GM13976 (cell line): ENCODE results near the gene ZRANB1.

Experiments used
- DNase-seq: peaks from one replicate; pipeline ENCODE4 v3.0.0; 2012; ENCODE audit warnings: low spot score
- in situ Hi-C: fragments of 300-500 bp; cut with MboI; formaldehyde crosslinking; loops from one replicate; pipeline ENCODE4 v1.12.0; 2022; ENCODE audit warnings: low sequenced_read_pairs, mixed read lengths, inconsistent platforms; ENCODE audit not compliant: unreplicated experiment
- TF ChIP-seq, protein P1 (sequence below): IDR thresholded peaks from 2 replicates; pipeline ENCODE4 v1.5.1; 2012; ENCODE audit warnings: borderline replicate concordance, mild to moderate bottlenecking; ENCODE audit not compliant: insufficient read depth; ENCODE audit errors: extremely low read depth, missing control alignments, control extremely low read depth

Gene ZRANB1

DNA sequence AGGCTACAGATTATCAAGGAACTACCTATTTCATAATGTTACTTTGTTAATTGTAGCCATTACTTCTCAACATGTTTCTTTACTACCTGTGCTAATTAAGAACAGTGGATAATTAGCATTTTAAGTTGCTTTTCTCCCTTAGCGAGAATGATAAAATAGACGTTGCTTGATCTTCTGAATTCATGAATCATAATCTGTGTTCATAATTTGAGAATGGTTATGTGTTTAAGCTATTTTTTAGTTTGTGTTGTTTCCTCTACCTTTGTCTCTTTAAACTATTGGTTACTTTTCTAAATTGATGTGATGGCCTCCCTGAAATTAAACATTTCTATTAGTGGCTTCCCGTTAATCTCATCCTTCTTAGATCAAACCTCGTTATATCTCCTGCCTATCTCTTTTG, at the start of gene ZRANB1:
Gene ZRANB1, plus strand, starts transcription at position 301 of the 400 bp plus-strand sequence. CDS start 371 bp downstream, outside the sequence.
- in situ Hi-C loops: no loop called here
- TF ChIP-seq, protein P1, sequence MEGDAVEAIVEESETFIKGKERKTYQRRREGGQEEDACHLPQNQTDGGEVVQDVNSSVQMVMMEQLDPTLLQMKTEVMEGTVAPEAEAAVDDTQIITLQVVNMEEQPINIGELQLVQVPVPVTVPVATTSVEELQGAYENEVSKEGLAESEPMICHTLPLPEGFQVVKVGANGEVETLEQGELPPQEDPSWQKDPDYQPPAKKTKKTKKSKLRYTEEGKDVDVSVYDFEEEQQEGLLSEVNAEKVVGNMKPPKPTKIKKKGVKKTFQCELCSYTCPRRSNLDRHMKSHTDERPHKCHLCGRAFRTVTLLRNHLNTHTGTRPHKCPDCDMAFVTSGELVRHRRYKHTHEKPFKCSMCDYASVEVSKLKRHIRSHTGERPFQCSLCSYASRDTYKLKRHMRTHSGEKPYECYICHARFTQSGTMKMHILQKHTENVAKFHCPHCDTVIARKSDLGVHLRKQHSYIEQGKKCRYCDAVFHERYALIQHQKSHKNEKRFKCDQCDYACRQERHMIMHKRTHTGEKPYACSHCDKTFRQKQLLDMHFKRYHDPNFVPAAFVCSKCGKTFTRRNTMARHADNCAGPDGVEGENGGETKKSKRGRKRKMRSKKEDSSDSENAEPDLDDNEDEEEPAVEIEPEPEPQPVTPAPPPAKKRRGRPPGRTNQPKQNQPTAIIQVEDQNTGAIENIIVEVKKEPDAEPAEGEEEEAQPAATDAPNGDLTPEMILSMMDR: no peak
- DNase-seq: no peak

DNA sequence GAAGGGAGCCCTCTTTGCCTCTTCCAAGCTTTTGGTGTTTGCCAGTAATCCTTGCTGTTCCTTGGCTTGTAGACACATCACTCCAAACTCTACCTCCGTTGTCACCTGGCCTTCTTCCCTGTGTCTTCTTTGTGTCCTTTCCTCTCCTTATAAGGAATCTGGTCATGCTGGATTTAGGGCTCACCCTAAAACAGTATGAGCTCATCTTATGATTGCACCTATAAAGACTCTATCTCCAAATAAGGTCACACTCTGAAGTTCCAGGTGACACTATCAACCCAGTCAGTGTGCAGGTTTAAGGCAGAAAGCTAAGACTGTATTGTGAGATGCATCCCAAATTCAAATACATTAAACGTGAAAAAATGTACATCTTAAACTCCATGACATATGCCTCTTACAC, 49.0 kb upstream of the ZRANB1 start:
- DNase-seq: no peak
- TF ChIP-seq, protein P1: no peak
- in situ Hi-C loops: no loop called here

DNA sequence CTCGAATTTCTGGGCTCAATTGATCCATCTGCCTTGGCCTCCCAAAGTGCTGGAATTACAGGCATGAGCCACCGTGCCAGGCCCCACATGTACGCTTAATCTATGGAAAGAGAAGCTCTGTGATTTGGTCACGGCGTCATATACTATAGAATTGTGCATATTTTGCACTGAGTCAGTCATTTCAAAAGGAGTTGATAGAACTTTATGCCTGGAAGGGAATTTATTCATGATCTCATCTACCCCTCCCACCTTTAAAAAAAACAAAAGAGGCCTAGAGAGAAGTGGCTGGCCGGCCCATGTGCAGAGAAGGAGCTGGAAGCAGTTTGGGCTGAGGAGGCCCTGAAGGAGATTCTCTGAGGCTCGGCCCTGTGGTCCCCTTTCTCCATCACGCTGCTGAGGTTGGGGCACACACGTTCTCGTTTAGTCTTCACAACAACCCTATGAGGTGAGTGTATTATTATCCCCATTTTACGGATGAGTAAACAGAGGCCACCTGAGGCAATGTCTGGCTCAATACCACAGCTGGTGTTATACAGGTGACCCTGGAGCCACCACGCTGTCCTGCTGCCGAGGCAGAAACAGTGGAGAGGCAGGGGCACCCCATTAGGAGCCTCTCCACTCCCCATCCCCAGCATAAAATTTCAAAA, 47.2 kb upstream of the ZRANB1 start:
- no peak for DNase-seq
- in situ Hi-C loops: no loop called here
- TF ChIP-seq, protein P1: no peak

DNA sequence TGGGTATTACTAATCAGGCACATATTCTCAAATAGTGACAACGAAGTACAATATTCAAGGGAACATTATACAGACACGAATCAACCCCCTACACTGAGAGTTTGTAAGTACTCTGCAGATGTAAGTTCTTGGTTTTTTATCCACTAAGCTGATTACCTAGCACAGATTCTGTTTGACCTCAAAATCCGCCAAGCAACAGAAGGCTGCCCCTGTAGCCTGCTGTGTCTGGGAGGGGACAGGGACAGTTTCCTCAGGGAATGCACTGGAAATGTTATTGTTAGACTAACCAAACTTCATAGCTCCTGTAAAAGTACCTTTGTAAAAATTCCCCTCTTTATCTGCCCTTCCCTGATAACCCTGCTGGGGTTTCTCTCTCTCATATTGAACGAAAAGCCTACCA, 45.2 kb upstream of the ZRANB1 start:
- in situ Hi-C loops: no loop called here
- TF ChIP-seq, protein P1: no peak
- DNase-seq: no peak

DNA sequence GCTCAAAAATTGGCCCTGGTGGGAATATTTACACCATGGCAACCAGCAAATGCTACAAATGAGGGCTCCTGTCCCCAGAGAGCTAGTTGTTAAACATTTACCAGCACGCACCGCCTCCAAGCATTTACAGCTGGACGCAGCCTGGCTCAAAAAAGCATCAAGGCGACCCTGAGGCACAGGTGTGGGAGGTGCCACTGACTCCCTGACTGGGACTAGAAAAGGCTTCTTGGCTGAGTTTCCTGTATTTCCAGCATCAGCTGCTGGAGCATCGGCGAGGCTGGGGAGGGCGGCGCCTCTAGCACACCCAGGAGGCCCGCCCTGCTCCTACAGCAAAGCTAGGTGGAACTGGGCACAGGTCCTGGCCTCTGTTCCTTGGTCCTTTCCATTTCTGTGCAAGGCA, 43.5 kb upstream of the ZRANB1 start:
- DNase-seq: no peak
- in situ Hi-C loops: no loop called here
- TF ChIP-seq, protein P1: no peak

DNA sequence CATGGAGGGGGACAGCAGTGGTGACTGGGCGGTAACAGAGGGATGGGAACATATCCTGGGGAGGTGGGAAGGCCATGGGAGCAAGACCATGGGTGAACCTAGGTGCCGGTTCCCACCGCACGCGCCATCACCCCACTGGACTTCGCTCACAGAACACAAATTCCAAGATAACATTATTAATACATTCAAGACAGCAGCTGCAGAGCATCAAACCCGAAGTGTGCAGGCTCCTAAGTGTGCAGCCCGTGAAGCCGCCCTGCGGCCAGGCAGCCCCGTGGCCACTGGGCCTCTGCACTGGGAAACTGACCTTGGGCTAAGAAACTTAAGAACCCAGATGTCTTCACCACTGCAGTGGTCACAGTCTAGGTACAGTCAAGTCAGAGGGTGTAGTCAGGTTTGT, 42.8 kb upstream of the ZRANB1 start:
- DNase-seq: no peak
- TF ChIP-seq, protein P1: no peak
- in situ Hi-C loops: no loop called here
